ENCODE results near the gene MAP3K6. TPM values are rescaled to one million over a fixed set of nuclear protein-coding genes. Genes with fewer than 3 reads are reported as not detected.

Gene MAP3K6
- total and polyA plus RNA-seq, 8 donors, result 11.8 to 83.3 (median 16.2) TPM

DNA sequence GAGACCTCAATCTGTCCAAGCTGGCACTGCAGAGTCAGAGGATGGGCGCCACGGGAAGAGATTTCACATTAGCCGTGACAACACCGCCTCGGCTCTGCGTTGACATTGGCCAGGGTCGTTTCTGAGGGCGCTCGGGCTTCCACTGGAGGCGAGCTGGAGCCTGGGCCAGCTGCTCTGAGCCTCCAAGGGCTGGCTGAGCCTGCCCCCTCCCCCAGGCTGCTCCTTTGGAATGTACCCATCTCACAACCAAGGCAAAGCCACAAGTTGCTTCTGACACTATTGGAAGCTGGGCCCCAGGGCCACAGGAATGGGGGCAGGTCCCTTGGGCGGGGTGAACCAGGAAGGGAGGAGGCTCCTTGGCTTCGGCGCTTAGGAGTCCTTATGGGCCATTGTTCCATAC lies 38.3 kb upstream of the MAP3K6 start:
- H3K4me1 ChIP-seq, result peaks cover 26 to 44% of the 10 kb centered on the region in 2 donors
- TF ChIP-seq, protein P1, sequence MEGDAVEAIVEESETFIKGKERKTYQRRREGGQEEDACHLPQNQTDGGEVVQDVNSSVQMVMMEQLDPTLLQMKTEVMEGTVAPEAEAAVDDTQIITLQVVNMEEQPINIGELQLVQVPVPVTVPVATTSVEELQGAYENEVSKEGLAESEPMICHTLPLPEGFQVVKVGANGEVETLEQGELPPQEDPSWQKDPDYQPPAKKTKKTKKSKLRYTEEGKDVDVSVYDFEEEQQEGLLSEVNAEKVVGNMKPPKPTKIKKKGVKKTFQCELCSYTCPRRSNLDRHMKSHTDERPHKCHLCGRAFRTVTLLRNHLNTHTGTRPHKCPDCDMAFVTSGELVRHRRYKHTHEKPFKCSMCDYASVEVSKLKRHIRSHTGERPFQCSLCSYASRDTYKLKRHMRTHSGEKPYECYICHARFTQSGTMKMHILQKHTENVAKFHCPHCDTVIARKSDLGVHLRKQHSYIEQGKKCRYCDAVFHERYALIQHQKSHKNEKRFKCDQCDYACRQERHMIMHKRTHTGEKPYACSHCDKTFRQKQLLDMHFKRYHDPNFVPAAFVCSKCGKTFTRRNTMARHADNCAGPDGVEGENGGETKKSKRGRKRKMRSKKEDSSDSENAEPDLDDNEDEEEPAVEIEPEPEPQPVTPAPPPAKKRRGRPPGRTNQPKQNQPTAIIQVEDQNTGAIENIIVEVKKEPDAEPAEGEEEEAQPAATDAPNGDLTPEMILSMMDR (IDR thresholded peaks at IDR 0.05), result no peak
- ATAC-seq (peak; percentile 1), DNase-seq (peak in 1 of 4 donors; percentile 69)
- H3K27ac ChIP-seq, result peak overlapping the region in 1 of 2 donors; percentile 59
- no peak overlapping the region for H3K4me3 ChIP-seq
- intact Hi-C loops (cut with DNase I), result loop anchor here in 1 of 2 donors (10.0 kb wide), 1 partner anchor 260 kb away; no protein-coding TSS in a partner anchor
- H3K27me3 ChIP-seq, result no peaks in the 10 kb centered on the region
- H3K36me3 ChIP-seq, result peaks cover 0 to 57% of the 10 kb centered on the region in 2 donors
- no peaks in the 10 kb centered on the region for H3K9me3 ChIP-seq

DNA sequence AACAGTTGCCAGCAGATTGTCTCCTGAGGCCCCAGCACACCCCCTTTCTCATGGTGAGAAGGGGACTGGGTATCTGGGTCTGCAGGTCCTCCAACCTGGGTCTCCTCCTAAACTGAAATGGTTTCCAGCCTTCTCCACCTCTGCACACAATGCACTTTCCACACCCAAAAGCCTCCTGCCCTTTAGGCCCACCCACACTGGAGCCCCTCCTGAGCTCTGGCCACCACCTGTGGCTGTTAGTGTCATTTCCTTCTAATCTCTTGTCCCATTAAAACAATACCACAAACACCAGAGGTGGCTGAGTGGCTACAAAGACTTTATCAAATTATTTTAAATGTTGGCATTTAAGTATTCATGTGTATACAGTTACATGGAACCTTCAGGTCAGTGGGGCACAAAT lies 37.2 kb upstream of the MAP3K6 start:
- no peak for ATAC-seq
- Histone ChIP-seq H3K36me3 (peaks cover 0 to 45% of the 10 kb centered on the region in 2 donors), H3K4me3 (no peak overlapping the region), H3K27ac (peak overlapping the region; percentile 59 to 60), H3K4me1 (peaks cover 26 to 53% of the 10 kb centered on the region in 2 donors), H3K9me3 (no peaks in the 10 kb centered on the region), H3K27me3 (no peaks in the 10 kb centered on the region)
- TF ChIP-seq, protein P1 (IDR thresholded peaks at IDR 0.05), result no peak
- DNase-seq, result no peak
- intact Hi-C loops (cut with DNase I), result loop anchor here in 1 of 2 donors (5.0 to 10.0 kb wide), 2 partner anchors 203 to 261 kb away; no protein-coding TSS in a partner anchor

DNA sequence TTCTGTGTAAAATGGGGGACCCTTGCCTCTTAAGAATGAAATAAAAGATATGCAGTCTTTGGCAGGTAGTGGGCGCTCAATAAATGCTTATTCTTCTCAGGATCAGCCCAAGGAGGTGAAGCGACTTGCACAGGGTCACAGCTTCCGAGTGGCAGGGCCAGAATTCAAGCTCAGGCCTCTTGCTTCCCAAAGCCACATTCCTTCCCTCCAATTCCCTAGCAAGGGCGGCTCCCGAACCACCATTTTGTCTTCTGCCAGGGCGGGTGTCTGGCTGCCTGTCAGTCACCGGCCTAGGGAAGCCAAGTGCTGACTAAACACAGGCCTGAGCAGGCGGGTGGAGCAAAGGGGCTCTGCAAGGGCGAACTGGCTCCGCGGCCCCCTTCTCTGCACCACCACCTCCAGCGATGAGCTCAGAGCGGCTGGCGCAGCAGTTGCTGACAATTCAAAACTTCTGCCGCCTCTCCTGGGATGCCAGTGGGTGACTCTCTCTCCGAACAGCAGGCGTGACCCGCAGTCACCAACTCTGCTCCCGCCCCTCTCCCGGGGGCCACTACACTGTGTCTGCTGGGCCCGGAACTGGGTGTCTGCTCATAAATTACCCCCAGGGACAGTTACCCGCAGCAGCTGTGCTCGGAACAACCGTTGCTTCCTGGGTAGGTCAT lies 36.4 kb upstream of the MAP3K6 start:
- H3K4me1 ChIP-seq, result peaks cover 26 to 56% of the 10 kb centered on the region in 2 donors
- DNase-seq (peak in 2 of 4 donors; percentile 62 to 79), ATAC-seq (peak; percentile 40)

DNA sequence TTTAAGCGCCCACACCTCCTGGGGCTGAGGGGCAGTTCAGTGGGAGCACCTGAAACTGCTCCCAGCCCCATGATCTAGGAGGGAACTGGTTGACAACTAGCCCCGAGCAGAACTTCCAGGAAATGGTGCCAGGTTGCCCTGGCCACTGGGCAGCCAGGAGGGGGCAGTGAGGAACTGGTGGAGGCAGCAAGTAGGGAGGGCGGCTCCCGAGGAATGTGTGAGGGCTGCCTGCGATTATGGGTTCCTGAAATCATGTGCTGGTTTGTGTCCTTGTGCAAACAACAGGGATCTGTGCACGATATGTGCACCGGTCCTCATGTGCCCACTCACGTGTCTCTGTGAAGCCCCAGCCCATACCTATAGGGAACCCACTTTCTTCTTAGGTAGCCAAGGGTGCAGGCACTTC lies 35.6 kb upstream of the MAP3K6 start:
- H3K4me3 ChIP-seq, result no peak overlapping the region
- peak; percentile 83 for ATAC-seq
- peaks cover 26 to 56% of the 10 kb centered on the region in 2 donors for H3K4me1 ChIP-seq
- intact Hi-C loops (cut with DNase I), result loop anchor here in 1 of 2 donors (5.0 to 10.0 kb wide), 2 partner anchors 205 to 262 kb away; no protein-coding TSS in a partner anchor
- TF ChIP-seq, protein P1 (IDR thresholded peaks at IDR 0.05), result peak; percentile 34 to 52
- peak overlapping the region; percentile 59 to 60 for H3K27ac ChIP-seq
- DNase-seq, result peak in 3 of 4 donors; percentile 69 to 88 (median 86)
- H3K9me3 ChIP-seq, result no peaks in the 10 kb centered on the region
- H3K36me3 ChIP-seq, result peaks cover 0 to 29% of the 10 kb centered on the region in 2 donors
- H3K27me3 ChIP-seq, result no peaks in the 10 kb centered on the region

More for the DNA sequence above, 36.4 kb upstream of the MAP3K6 start:
- H3K4me3 ChIP-seq, result no peak overlapping the region
- H3K27me3 ChIP-seq, result no peaks in the 10 kb centered on the region
- TF ChIP-seq, protein P1 (IDR thresholded peaks at IDR 0.05), result no peak
- intact Hi-C loops (cut with DNase I), result loop anchor here in 1 of 2 donors (5.0 to 10.0 kb wide), 2 partner anchors 204 to 262 kb away; no protein-coding TSS in a partner anchor
- peaks cover 0 to 38% of the 10 kb centered on the region in 2 donors for H3K36me3 ChIP-seq
- no peaks in the 10 kb centered on the region for H3K9me3 ChIP-seq
- H3K27ac ChIP-seq, result peak overlapping the region; percentile 59 to 60

DNA sequence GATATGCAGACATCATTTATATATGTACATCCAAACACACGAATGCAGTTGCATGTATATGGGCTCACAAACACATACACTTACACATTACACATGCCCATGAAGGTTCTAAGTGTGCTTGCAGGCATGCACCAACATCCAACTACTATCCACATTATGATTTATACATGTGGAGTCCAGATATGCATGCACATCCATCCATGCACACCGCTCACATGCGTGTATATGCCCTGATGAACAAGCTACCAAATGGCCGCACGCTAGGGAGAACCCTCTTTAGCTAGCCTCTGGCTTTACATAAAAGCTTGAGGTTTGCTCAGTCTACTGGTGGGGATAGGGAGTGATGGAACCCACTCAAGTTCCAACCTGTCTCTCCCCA lies 34.2 kb upstream of the MAP3K6 start:
- H3K27ac ChIP-seq, result no peak overlapping the region
- H3K9me3 ChIP-seq, result no peaks in the 10 kb centered on the region
- H3K36me3 ChIP-seq, result peaks cover 0 to 15% of the 10 kb centered on the region in 2 donors
- ATAC-seq (no peak), DNase-seq (no peak)
- H3K4me1 ChIP-seq, result peaks cover 26 to 56% of the 10 kb centered on the region in 2 donors
- H3K27me3 ChIP-seq, result no peaks in the 10 kb centered on the region
- intact Hi-C loops (cut with DNase I), result loop anchor here in 1 of 2 donors (5.0 to 10.0 kb wide), 2 partner anchors 206 to 264 kb away; no protein-coding TSS in a partner anchor
- no peak overlapping the region for H3K4me3 ChIP-seq
- TF ChIP-seq, protein P1 (IDR thresholded peaks at IDR 0.05), result no peak

Data from left lung (tissue), 10 donors.